PFSK-1 (cell line): ENCODE data around the gene OR8D2.

Experiments used
- FOXP2 ChIP-seq: optimal IDR thresholded peaks from 2 replicates; pipeline ENCODE3; 2011; ENCODE audit warnings: borderline replicate concordance, control low read depth, inconsistent platforms; ENCODE audit not compliant: insufficient read depth; ENCODE audit errors: extremely low read length, extremely low read depth
- POLR2AphosphoS5 ChIP-seq: IDR thresholded peaks from 2 replicates; pipeline ENCODE4 v1.6.1; 2012; ENCODE audit warnings: low read depth, mild to moderate bottlenecking, control low read depth, low read length, moderate library complexity
- REST ChIP-seq, 2 experiments: IDR thresholded peaks; 2 replicates each; pipeline versions ENCODE4 v1.6.1 to v1.8.0; 2011 to 2012; ENCODE audit warnings: low read depth in 2 of 2, low read length in 2 of 2, control low read depth in 1 of 2, inconsistent platforms in 1 of 2, mild to moderate bottlenecking in 1 of 2, moderate library complexity in 1 of 2; ENCODE audit not compliant: insufficient read depth in 1 of 2
- SIN3A ChIP-seq: IDR thresholded peaks from 2 replicates; pipeline ENCODE4 v1.6.1; 2012; ENCODE audit warnings: mild to moderate bottlenecking, low read length, moderate library complexity, borderline replicate concordance; ENCODE audit not compliant: insufficient read depth
- TAF1 ChIP-seq: IDR thresholded peaks from 2 replicates; pipeline ENCODE4 v1.6.1; 2012; ENCODE audit warnings: low read length, control low read depth, borderline replicate concordance; ENCODE audit not compliant: insufficient read depth

The OR8D2 gene

GRCh38 chr11:124327775-124328174 is 7.8 kb upstream of the OR8D2 start:
- TF ChIP-seq POLR2AphosphoS5 (no peak), FOXP2 (no peak), SIN3A (no peak), REST (IDR thresholded peaks at IDR 0.05; ENCODE audit: insufficient read depth in 1 of 2, low read depth in 2 of 2, low read length in 2 of 2) (no peak), TAF1 (no peak)

- TF ChIP-seq TAF1 = no peak
- no peak for TF ChIP-seq SIN3A
- no peak for TF ChIP-seq FOXP2
Measured at GRCh38 chr11:124322356-124322755, 2.4 kb upstream of the OR8D2 start.

GRCh38 chr11:124315052-124315451 is 4.9 kb downstream of the OR8D2 start:
- TF ChIP-seq REST (IDR thresholded peaks at IDR 0.05; ENCODE audit: insufficient read depth in 1 of 2, low read depth in 2 of 2, low read length in 2 of 2) (no peak), TAF1 (no peak)

- TF ChIP-seq TAF1 = no peak
- no peak for TF ChIP-seq FOXP2
Measured at GRCh38 chr11:124313849-124314248, 6.1 kb downstream of the OR8D2 start, which contains the start of gene OR8D1. OR8D1 (minus strand) TSS chr11:124313949; CDS start chr11:124310766, 3,183 bp downstream.

GRCh38 chr11:124313131-124313530 is 6.9 kb downstream of the OR8D2 start:
- TF ChIP-seq REST (IDR thresholded peaks at IDR 0.05; ENCODE audit: insufficient read depth in 1 of 2, low read depth in 2 of 2, low read length in 2 of 2) (no peak), POLR2AphosphoS5 (no peak), TAF1 (no peak), FOXP2 (no peak), SIN3A (no peak)

GRCh38 chr11:124311670-124312069 is 8.3 kb downstream of the OR8D2 start:
- TF ChIP-seq POLR2AphosphoS5 = no peak
- TF ChIP-seq SIN3A = no peak
- TF ChIP-seq REST (IDR thresholded peaks at IDR 0.05; ENCODE audit: insufficient read depth in 1 of 2, low read depth in 2 of 2, low read length in 2 of 2) = no peak
